ENCODE measurements around the gene BTN1A1.
"Not testable (repeated sequence)": the region's sequence is repeated elsewhere in the genome, so short reads cannot be mapped to it uniquely, and the experiment has no call there.

The BTN1A1 gene, protein sequence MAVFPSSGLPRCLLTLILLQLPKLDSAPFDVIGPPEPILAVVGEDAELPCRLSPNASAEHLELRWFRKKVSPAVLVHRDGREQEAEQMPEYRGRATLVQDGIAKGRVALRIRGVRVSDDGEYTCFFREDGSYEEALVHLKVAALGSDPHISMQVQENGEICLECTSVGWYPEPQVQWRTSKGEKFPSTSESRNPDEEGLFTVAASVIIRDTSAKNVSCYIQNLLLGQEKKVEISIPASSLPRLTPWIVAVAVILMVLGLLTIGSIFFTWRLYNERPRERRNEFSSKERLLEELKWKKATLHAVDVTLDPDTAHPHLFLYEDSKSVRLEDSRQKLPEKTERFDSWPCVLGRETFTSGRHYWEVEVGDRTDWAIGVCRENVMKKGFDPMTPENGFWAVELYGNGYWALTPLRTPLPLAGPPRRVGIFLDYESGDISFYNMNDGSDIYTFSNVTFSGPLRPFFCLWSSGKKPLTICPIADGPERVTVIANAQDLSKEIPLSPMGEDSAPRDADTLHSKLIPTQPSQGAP

DNA sequence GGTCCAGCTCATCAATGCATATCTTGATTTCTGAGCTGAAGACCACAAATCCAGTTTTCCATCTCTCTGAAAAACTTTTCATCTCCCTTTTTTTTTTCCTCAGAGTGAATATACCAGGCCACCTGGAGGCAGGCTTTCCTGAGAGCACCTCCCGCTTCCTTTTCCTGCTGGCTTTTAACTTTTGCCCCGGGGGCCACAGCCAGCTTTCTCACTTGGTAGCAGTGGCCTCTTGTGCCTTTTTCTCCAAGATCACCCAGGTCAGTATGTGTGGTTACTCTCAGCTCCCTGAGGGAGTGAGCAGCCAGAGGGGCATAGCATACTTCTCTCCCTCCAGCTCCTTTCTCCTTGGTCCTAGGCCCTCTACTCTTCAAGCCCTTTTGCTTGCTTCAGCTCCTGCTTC is at the start of gene BTN1A1:
Gene BTN1A1 (plus strand): TSS at position 202 of the 400 bp plus-strand sequence. CDS start 984 bp downstream, outside the sequence.
- DNase-seq = no peak

DNA sequence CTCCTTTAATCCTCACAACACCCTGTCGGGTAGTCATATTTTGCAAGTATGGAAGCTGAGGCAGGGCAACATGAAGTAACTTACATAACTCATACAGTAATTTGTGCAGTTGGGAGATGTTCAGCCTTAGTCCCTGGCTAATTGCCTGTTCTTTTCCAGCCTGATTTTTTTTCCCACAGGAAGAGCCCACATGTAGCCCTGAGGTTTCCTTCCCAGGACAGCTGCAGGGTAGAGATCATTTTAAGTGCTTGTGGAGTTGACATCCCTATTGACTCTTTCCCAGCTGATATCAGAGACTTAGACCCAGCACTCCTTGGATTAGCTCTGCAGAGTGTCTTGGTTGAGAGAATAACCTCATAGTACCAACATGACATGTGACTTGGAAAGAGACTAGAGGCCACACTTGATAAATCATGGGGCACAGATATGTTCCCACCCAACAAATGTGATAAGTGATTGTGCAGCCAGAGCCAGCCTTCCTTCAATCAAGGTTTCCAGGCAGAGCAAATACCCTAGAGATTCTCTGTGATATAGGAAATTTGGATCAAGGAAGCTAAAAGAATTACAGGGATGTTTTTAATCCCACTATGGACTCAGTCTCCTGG is 47.4 kb upstream of the BTN1A1 start:
- no peak for DNase-seq

DNA sequence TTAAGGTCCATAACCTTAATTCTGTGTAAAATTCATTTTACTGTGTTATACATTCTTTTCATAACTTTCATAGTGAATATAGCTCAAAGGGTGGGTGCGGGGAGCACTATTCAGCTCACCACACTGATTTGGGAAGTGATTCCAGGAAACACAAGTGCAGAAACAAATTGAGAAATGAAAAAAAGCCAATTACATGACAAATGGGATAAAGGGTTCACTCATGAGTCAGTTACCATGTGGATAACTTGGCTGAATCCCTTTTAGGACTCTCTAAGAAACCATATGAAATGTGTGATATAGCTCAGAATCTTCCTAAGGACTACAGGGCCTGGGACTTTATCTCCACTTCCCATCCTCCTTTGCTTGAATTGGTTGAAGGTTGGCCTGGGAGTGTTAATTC is 45.5 kb upstream of the BTN1A1 start:
- DNase-seq = no peak

DNA sequence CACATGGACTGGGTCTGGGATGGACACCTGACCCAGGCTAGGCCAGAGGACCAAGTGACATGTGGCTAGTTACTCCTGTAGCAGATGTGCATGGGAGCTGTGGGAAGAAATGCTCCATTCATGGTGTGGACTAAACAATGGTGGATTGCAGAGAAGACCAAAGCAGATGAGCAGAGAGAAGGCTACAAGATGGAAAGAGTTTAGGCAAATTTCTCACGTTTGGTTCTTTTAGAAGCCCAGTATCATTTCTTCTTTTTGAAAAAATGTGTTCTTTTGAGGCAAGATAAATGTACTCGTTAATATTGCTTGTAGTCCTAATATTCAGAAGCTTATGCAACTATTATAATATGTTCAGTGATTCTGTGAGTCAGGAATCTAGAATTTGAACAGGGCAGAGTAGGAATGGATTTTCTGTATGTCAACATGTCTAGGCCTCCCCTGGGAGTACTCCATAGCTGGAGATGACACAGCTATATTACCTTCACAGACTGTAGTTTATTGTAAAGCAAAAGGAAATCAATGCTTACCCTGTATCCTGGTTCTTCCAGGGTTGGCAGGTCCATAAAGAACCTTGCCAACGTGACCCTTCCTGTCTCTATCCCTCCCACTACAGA is 44.6 kb upstream of the BTN1A1 start:
- DNase-seq = no peak

DNA sequence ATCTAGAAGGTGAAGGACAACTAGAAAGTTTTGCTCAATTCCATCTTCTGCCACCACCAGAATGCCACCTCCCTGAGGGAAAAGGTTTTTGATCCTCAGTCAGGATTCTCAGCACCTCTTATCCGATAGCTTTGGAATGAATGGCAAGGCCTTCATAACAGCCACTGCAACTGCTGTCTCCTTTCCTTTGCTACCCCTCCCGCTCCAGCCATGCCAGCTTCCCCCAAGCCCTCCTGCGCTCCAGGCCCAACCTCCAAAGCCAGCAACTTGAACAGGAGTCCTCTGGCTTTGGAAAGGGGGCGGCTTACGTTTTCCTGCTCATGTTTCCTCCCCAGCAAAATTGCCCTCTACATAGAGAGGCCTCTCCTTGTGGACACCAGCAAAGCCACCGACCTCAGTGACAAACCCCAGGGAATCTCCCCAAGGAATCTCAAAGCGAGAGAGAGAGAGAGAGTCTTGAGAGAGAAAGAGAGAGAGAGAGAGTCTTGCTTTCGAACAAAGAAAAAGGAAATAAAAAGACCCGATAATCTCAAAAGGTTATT is 42.8 kb upstream of the BTN1A1 start:
- DNase-seq = no peak

DNA sequence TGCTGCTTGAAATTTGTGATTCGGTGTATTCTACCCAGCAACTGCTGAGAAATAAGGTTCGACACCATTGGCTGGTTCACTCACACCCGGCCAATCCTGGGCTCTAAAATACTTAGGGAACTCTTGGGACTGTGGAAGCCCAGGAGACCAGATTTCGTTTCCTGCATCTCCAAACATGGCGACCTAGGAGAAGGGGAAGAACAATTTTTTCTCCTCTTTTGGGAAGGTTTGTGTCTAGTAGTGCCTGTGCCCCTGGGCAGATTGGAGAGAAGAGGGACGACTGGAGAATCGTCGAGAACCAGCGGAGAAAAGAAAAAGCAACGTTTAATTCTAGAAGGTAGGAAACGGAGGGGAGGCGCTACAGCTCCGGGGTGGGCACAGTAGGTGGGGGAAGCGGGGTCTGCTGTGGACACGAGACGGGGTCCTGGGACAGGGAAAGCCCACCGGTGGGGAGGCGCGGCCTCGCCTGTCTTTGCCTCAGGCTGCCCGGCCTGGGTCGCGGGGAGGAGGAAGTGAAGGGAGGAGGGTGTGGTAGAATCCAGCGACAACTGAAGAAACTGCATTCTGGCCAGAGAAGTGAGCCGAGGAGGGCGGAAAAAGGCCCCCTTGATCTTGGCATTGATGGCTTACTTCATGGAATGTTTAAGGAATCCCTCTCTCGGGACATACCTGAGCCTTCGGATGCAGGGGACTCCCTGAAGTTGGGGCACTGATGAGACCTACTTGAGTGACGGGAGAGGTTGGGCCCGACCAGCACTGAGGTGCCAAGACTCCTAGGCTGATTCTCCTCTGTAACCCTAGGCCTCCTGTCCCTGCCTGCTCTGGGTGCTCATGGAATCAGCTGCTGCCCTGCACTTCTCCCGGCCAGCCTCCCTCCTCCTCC is 42.1 kb upstream of the BTN1A1 start, which contains the start of gene BTN2A1:
Gene BTN2A1 (plus strand): TSS at position 150 of the 883 bp plus-strand sequence. CDS start 682 bp downstream, at position 832.
- DNase-seq = peak; percentile 85

DNA sequence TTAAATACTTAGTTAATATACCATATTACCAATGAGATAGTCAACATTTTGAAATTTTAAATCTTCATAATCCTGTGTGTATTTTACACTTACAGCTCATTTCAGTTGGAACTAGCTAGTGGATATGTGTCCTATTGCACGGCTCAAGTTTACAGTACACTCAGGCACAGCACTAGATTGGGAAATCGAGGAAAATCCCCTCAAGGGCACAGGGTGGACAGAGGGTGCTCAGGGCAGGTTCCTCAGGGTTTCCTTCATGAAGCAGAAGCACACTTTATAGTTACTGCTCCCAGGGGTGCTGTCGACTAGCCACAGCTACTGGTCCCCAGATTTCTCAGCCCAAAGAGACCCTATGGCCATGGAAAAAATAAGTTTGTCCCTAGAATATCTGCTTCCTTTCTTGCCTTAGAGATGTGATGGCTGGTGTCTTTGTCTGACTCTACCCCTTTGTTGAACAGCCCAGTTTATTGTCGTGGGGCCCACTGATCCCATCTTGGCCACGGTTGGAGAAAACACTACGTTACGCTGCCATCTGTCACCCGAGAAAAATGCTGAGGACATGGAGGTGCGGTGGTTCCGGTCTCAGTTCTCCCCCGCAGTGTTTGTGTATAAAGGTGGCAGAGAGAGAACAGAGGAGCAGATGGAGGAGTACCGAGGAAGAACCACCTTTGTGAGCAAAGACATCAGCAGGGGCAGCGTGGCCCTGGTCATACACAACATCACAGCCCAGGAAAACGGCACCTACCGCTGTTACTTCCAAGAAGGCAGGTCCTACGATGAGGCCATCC is 40.9 kb upstream of the BTN1A1 start:
- no peak for DNase-seq

DNA sequence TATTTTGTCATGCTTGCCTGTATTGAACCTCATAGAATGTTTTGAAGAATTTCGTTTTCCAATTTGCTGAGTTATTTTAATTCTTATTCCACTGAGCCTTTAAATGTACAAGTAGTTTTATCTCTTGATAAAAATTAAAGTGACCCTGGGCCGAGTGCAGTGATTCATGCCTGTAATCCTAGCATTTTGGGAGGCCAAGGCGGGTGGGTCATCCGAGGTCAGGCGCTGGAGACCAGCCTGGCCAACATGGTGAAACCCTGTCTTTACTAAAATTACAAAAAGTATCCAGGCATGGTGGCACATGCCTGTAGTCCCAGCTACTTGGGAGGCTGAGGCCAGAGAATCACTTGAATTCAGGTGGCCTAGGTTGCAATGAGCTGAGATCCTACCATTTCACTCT is 38.8 kb upstream of the BTN1A1 start:
- not testable (repeated sequence) for DNase-seq

DNA sequence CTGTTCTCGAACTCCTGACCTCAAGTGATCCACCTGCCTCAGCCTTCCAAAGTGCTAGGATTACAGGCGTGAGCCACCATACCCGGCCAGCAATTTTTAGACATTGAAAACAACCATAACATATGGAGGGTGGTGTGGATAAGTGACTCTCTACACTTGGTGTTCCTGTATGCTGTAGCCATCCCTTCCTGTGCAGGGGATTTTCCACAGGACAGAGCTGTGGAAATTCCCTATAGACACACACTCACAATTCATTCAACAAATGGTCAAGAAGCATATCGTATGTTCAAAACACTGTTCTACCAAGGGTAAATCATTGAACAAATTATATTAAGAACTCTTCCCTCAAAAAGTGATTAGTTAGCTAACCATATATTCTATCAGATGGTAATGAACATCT is 36.1 kb upstream of the BTN1A1 start:
- DNase-seq = no peak

DNA sequence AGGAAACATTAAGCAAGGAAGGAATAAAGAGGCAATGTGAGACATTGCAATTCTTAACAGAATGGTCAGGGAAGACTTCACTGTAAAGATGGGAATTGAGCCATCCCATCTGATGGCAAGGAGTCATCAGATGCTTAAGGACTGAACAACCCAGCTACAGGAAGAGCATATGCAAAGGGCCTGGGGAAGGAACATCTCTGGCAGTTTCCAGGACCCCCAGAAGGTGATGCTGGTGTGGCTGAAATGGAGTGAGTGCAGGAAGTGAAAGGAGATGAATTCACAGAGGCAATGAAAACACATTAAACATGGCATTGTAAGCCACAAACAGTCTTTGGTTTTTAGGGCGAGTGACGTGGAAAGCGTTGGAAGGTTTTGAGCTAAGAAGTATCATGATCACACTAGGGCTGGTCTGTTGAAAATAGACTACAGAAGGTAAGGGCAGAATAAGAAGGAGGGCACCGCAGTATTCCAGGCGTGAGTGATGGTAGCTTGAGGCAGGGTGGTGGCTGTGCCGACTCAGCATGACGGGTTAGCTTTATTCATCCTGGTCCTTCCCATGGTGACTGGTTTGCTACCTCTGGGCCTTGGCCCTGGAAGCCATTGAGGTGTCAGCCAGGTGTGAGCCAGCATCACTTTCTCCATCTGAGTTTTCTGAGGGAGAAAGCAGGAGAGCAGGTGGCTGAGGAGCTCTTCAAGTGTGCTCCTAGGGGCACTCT is 35.5 kb upstream of the BTN1A1 start:
- no peak for DNase-seq

DNA sequence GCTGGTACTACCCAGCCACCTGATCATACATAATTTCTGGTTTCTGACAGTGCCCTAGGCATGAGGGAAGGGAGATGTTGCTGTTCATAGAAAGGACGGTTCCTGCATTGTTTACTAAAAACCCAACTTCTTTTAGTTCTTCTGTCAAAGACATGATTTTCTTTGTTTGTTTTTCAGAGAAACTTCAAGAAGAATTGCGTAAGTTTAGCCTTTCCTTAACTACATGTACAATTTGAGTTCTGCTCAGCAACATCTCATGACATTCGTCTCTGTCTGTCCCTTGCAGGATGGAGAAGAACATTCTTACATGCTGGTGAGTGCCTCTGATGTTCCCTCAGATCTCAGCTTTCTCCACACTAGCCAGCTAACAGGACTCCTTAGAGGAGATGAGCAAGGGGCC is 34.3 kb upstream of the BTN1A1 start:
- no peak for DNase-seq

DNA sequence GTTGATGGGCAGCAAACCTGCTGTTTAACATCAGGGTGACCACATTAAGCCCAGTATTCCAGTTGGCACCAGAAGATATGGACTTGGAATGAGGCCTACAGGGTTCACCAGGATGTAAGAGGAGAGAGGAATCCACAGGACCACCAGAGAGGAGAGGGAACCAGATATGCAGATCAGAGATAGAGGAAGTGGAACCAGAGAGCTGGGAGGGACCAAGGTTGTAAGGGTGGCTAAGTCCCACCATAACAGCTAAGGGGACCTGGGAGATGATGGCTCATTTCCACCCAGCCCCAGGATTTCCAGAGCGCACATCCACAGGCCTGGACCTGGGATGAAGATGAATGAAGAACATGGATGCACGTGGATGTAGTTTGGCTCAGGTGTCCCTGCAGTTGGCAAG is 31.3 kb upstream of the BTN1A1 start:
- no peak for DNase-seq

DNA sequence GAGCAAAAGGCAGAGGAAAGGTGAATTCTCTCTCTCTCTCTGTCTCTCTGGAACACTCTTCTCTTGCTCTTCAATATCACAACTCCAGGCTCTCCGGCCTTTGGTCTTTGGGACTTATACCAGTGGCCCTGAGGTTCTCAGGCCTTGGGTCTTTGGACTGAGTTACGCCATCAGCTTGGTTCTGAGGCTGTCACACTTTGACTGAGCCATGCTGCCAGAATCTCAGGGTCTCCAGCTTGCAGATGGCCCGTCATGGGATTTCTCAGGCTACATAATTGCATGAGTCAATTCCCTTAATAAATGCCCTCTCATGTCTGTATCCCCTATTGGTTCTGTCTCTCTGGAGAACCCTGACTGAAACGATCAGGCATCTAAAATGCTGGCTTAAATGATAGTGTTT is 29.5 kb upstream of the BTN1A1 start:
- DNase-seq = no peak

DNA sequence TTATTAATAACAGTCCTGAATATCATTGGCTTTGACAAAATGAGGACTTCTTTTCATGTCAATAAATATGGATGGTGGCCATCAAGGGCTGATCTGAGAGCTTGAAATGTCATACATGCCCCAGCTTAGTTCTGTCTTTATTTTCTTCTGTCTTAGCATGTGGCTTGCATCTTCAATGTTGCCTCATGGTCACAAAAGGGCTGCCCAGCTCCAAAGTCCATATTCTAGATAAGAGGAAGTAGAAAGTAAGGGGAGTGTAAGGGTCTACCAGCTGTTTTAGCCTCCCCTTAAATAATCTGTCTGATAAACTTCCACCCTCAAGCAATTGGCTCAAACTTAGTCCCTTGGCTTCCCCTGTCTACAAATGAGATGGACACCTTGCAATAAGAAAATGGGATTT is 28.1 kb upstream of the BTN1A1 start:
- DNase-seq = no peak

DNA sequence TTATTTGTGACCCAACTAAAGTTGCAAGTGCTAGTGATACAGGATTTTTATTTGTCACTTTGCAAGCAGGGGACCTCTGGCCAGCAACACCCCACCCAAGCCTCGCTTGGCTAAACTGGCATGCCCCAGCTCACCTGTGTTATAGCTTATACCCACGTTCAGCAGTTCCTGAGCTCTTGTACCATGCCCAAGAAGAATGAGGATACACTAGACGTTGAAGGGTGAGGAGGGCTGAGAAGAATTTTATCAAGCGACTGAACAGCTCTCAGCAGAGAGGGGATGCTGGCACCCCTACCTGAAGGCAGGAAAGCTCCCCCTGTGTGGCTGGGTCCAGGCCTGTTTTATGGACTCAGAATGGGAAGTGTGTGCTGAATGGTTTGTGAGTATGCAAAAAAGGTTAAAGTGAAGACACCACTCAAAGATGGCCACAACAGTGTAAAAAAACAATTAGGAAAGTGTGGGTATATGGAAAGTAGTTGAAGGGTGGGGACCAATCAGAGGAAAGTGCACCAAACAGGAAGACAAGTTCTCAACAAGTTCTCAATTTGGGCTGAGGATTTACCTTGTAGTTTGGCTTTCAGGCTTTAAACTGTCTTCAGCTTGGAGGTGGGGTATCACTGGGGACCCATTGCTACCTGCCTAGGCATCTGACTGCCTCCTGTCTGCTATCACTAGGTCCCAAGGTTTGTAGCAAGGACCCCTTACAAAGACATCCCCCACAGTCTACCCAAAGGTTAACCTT is 27.4 kb upstream of the BTN1A1 start:
- peak; percentile 46 for DNase-seq

DNA sequence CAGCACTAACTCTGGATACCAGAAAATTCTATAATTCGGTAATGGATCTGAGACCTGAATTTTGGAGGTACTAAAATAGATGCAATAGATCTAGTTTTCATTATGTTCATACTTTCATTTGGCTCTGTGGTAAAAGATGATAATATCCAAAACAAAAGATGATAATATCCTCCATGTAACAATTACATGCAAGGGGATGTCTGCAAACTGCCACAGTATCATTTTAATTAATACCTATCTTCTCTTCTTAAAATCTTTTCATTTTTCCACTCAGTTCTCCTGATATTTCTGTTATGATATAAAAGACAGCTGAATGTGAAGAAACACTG is 26.7 kb upstream of the BTN1A1 start:
- no peak for DNase-seq

DNA sequence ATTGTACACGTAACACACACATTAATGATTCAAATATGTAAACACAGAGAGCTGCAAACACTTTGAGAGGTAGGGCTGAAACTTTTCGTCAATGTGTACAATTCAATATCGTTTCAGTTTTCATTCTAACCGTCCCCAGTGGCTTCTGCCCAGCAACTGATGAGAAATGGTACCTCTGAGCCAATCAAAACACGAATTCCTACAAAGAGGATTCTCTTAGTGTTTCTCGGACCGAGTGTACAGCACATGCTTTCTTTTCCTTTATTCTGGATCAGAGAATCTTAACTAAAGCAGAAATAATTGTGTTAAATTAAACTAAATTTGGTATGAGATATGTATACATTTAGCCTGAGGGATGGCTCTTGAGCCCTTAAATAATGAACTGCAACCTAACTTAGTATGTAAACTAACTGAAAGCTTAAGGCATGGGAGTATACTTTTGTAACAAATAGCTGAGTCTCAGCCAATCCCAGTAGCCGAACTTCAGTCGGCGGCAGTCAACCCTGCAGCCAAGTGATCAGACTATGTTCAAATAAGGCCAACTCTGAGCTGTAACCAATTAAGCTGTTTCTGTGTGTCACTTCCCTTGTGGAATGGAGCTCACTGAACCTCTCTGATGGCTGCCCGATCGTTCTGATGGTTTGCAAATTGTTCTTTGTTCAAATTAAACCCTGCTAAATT is 26.2 kb upstream of the BTN1A1 start:
- peak; percentile 93 for DNase-seq

DNA sequence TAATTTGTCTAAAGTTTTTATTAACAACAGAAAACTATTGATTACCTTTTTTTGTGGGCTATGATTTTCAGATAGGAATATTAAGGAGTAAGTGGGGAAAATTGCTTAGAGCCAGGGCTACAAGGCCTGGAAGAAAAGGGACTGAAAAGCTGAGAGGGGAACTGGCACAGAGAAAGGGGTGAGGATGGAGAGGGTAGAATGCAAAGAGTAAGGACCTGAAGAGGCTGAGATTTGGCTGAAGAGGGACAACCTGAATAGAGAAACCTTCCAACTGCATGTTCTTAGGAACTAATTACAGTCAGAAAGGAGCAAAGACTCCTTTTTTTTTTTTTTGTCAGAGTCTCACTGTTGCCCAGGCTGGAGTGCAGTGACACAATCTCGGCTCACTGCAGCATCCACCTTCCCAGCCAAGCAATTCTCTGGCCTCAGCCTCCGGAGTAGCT is 25.6 kb upstream of the BTN1A1 start:
- DNase-seq = no peak

Measured in CD4-positive, alpha-beta T cell treated with Interleukin-12 subunit alpha and Interleukin-12 subunit beta, for 1 hour (primary cell).